ENCODE data around the gene TPR.
"Not testable (repeated sequence)": the region's sequence is repeated elsewhere in the genome, so short reads cannot be mapped to it uniquely, and the experiment has no call there.

Gene TPR

DNA sequence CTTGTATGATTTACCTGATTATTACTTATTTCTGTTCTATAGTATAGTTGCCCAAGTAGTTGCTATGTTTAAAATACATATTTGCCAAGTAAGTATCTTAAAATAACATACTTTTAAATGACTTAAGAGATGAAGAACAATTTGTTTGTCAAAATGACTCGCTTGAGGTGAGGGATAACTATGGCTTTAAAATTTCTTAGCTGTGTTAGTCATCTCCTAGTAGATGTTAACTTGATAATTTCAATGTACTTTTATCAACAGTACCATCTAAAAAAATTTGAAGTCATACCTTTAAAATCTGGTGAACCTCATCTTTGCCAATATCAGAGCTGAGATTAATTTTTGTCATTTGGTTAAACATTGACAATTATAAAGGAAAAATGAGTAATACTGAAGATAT is 38.3 kb upstream of the TPR start:
- TF ChIP-seq, protein P1, sequence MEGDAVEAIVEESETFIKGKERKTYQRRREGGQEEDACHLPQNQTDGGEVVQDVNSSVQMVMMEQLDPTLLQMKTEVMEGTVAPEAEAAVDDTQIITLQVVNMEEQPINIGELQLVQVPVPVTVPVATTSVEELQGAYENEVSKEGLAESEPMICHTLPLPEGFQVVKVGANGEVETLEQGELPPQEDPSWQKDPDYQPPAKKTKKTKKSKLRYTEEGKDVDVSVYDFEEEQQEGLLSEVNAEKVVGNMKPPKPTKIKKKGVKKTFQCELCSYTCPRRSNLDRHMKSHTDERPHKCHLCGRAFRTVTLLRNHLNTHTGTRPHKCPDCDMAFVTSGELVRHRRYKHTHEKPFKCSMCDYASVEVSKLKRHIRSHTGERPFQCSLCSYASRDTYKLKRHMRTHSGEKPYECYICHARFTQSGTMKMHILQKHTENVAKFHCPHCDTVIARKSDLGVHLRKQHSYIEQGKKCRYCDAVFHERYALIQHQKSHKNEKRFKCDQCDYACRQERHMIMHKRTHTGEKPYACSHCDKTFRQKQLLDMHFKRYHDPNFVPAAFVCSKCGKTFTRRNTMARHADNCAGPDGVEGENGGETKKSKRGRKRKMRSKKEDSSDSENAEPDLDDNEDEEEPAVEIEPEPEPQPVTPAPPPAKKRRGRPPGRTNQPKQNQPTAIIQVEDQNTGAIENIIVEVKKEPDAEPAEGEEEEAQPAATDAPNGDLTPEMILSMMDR (conservative IDR thresholded peaks at IDR 0.05; ENCODE audit: control insufficient read depth, insufficient read depth, low read depth, low read length): no peak
- no peak overlapping the region for H3K4me3 ChIP-seq (ENCODE audit: control insufficient read depth, low read depth, low read length)
- no peak for DNase-seq (ENCODE audit: low read depth)

DNA sequence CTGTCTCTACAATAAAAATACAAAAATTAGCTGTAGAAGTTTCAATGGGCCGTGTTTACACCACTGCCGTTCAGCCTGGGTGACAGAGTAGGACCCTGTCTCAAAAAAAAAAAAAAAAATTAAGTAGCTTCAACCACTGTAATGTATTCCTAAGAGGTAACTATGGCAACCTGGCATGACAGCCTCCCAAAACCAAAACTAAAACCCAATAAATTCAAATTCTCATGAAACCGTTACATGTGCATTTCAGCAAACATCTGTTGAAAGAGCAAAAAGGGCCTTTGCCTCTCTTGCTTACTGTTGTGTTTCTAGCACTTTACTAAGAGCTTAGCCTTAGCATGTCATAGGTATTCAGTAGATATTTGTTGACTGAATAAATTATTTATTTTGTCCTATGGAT is 34.0 kb upstream of the TPR start:
- TF ChIP-seq, protein P1 (conservative IDR thresholded peaks at IDR 0.05; ENCODE audit: control insufficient read depth, insufficient read depth, low read depth, low read length): no peak

DNA sequence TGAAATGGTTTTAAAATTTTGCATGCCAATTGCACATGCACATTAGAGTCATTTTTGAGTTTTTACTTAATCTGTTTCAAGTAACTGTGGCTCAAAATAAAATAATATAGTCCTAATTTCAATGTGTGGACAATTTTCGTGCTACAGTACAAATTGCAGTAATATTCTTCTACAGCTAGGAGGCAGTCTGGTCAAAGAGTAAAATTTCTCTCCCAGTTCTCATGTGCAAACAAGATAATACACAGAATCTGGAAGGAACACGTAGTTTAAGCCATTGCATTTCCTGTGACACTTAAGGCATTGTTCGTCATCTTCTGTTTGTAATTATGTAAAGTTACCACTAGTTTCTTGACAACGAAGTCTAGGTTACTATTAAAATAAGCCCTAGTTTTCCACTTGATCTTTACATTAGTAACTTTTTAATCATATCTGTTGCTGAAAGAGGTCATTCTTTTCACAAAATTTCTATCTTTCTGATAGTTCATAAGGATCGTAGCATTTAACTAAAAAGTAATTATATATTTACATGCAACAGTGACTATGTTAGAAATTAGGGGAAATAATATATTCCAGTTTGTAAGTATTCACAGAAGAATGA is 29.5 kb upstream of the TPR start:
- no peak overlapping the region for H3K4me3 ChIP-seq (ENCODE audit: control insufficient read depth, low read depth, low read length)
- DNase-seq (ENCODE audit: low read depth): peak; percentile 78
- TF ChIP-seq, protein P1 (conservative IDR thresholded peaks at IDR 0.05; ENCODE audit: control insufficient read depth, insufficient read depth, low read depth, low read length): peak; percentile 77

More for the DNA sequence above, 34.0 kb upstream of the TPR start:
- no peak for DNase-seq (ENCODE audit: low read depth)
- no peak overlapping the region for H3K4me3 ChIP-seq (ENCODE audit: control insufficient read depth, low read depth, low read length)

GRCh38 chr1:186403632-186404031 is 28.6 kb upstream of the TPR start:
- TF ChIP-seq, protein P1 (conservative IDR thresholded peaks at IDR 0.05; ENCODE audit: control insufficient read depth, insufficient read depth, low read depth, low read length): no peak
- no peak for DNase-seq (ENCODE audit: low read depth)
- H3K4me3 ChIP-seq (ENCODE audit: control insufficient read depth, low read depth, low read length): no peak overlapping the region

GRCh38 chr1:186401446-186401845 is 26.4 kb upstream of the TPR start:
- not testable (repeated sequence) for H3K4me3 ChIP-seq (ENCODE audit: control insufficient read depth, low read depth, low read length); DNase-seq (ENCODE audit: low read depth)

- DNase-seq (ENCODE audit: low read depth); H3K4me3 ChIP-seq (ENCODE audit: control insufficient read depth, low read depth, low read length): not testable (repeated sequence)
Measured at GRCh38 chr1:186392711-186393110, 17.7 kb upstream of the TPR start.

DNA sequence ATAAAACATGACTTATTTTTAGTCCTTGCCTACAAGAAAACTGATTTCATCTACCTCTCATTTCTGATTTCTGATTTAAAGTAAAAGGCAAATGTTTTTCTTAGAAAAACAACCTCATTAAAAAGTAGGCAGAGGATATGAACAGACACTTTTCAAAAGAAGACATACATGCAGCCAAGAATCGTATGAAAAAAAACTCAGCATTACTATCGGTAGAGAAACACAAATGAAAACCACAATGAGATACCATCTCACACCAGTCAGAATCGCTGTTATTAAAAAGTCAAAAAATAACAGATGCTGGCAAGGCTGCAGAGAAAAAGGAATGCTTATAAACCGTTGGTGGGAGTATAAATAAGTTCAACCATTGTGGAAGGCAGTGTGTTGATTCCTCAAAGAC is 16.8 kb upstream of the TPR start:
- H3K4me3 ChIP-seq (ENCODE audit: control insufficient read depth, low read depth, low read length): no peak overlapping the region
- DNase-seq (ENCODE audit: low read depth): no peak
- TF ChIP-seq, protein P1 (conservative IDR thresholded peaks at IDR 0.05; ENCODE audit: control insufficient read depth, insufficient read depth, low read depth, low read length): no peak

- DNase-seq (ENCODE audit: low read depth): no peak
- no peak overlapping the region for H3K4me3 ChIP-seq (ENCODE audit: control insufficient read depth, low read depth, low read length)
- TF ChIP-seq, protein P1 (conservative IDR thresholded peaks at IDR 0.05; ENCODE audit: control insufficient read depth, insufficient read depth, low read depth, low read length): no peak
Measured at GRCh38 chr1:186390925-186391324, 15.9 kb upstream of the TPR start.

All from fibroblast of mammary gland (primary cell).